Measurements from ENCODE around the gene EYA3.

The EYA3 gene

DNA sequence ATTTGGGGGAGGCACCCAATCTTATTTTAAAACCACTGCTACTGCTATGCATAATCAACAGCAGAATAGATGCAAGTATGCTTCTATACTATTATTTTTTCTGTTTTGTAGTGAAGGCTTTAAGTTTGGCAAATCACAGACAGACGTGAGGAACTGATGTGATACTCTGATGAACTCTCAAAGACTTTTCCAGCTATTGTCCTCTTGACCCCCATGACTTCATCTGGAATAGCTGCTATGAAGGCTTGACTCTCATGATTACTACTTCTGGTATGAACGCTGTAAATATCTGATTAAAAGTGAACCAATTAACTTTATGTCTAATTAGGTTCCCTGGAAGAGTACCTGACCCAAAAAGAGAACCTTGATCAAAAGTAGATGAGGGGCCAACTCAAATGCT is 49.1 kb downstream of the EYA3 start:
- H3F3A ChIP-seq (ENCODE audit: control insufficient read depth, insufficient read depth): peaks cover 2% of the 10 kb centered on the region; the same call in 1 of the 2 replicates

DNA sequence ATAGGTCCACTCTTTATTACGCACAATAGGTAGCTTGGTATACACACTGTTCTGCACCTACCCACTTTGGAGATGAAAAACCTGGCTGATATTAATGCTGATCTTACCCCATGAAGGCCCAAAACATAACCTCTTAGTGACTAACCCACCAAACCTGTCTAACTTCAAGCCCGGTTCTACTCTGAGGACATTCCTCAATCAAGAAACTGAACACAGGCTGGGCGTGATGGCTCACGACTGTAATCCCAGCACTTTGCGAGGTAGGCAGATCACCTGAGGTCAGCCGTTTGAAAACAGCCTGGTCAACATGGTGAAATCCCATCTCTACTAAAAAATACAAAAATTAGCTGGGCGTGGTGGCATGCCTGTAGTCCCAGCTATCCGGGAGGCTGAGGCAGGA is 50.5 kb downstream of the EYA3 start:
- no peaks in the 10 kb centered on the region for H3K4me1 ChIP-seq (ENCODE audit: control insufficient read depth, low read length)
- no peak overlapping the region for H3K27ac ChIP-seq (ENCODE audit: low read depth, low read length)
- no peaks in the 10 kb centered on the region; the same call in 1 of the 2 replicates for H4K20me1 ChIP-seq (ENCODE audit: control insufficient read depth, insufficient read depth, low read depth, low read length)
- no peaks in the 10 kb centered on the region for H3K9me2 ChIP-seq (replicated peaks; ENCODE audit: control insufficient read depth, low read length)
- no peak overlapping the region for H3K4me2 ChIP-seq (ENCODE audit: low read length)
- H3K79me2 ChIP-seq (ENCODE audit: control insufficient read depth, low read length): no peaks in the 10 kb centered on the region
- no peaks in the 10 kb centered on the region for H3K9me3 ChIP-seq (ENCODE audit: control insufficient read depth, insufficient read depth, low read length)
- H3K27me3 ChIP-seq (ENCODE audit: control insufficient read depth, low read length): no peaks in the 10 kb centered on the region
- H3F3A ChIP-seq (ENCODE audit: control insufficient read depth, insufficient read depth): peaks cover 2% of the 10 kb centered on the region; the same call in 1 of the 2 replicates
- TF ChIP-seq, protein P1, sequence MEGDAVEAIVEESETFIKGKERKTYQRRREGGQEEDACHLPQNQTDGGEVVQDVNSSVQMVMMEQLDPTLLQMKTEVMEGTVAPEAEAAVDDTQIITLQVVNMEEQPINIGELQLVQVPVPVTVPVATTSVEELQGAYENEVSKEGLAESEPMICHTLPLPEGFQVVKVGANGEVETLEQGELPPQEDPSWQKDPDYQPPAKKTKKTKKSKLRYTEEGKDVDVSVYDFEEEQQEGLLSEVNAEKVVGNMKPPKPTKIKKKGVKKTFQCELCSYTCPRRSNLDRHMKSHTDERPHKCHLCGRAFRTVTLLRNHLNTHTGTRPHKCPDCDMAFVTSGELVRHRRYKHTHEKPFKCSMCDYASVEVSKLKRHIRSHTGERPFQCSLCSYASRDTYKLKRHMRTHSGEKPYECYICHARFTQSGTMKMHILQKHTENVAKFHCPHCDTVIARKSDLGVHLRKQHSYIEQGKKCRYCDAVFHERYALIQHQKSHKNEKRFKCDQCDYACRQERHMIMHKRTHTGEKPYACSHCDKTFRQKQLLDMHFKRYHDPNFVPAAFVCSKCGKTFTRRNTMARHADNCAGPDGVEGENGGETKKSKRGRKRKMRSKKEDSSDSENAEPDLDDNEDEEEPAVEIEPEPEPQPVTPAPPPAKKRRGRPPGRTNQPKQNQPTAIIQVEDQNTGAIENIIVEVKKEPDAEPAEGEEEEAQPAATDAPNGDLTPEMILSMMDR (IDR thresholded peaks at IDR 0.05; ENCODE audit: low read depth, low read length, poor library complexity, severe bottlenecking): no peak
- no peak for TF ChIP-seq EZH2phosphoT487 (IDR thresholded peaks at IDR 0.05; ENCODE audit: borderline replicate concordance, low read length)
- H3K4me3 ChIP-seq (ENCODE audit: low read length): no peak overlapping the region
- H3K36me3 ChIP-seq (ENCODE audit: control insufficient read depth, low read length): peaks cover 69% of the 10 kb centered on the region

More for the DNA sequence above, 49.1 kb downstream of the EYA3 start:
- Histone ChIP-seq H3K79me2 (ENCODE audit: control insufficient read depth, low read length) (peaks cover 3% of the 10 kb centered on the region; the same call in 1 of the 2 replicates), H3K36me3 (ENCODE audit: control insufficient read depth, low read length) (peaks cover 78% of the 10 kb centered on the region), H3K4me1 (ENCODE audit: control insufficient read depth, low read length) (no peaks in the 10 kb centered on the region), H3K4me2 (ENCODE audit: low read length) (no peak overlapping the region), H3K27me3 (ENCODE audit: control insufficient read depth, low read length) (no peaks in the 10 kb centered on the region), H3K4me3 (ENCODE audit: low read length) (no peak overlapping the region), H3K27ac (ENCODE audit: low read depth, low read length) (no peak overlapping the region), H3K9me2 (replicated peaks; ENCODE audit: control insufficient read depth, low read length) (no peaks in the 10 kb centered on the region), H4K20me1 (ENCODE audit: control insufficient read depth, insufficient read depth, low read depth, low read length) (no peaks in the 10 kb centered on the region; the same call in 1 of the 2 replicates), H3K9me3 (ENCODE audit: control insufficient read depth, insufficient read depth, low read length) (no peaks in the 10 kb centered on the region)
- TF ChIP-seq EZH2phosphoT487 (IDR thresholded peaks at IDR 0.05; ENCODE audit: borderline replicate concordance, low read length): no peak
- TF ChIP-seq, protein P1 (IDR thresholded peaks at IDR 0.05; ENCODE audit: low read depth, low read length, poor library complexity, severe bottlenecking): no peak

DNA sequence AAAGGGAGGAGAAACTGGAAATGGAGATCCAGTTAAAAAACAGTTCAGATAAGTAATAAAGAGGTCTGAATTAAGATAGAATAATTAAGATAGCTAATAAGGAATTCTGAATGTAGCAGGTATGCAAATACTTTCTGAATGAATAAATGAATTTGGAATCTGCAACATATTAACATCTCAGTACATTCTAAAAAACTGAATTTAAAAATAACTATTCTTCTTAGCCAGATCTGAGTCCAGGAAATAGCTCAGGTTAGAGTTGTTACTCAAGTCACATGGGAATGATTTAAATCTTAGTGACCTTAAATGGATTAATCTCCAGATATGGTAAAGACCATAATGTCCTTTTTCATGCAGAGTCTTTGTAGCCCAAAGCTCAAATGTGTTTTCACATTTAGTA is 51.2 kb downstream of the EYA3 start:
- no peak overlapping the region for H3K4me3 ChIP-seq (ENCODE audit: low read length)
- H3K79me2 ChIP-seq (ENCODE audit: control insufficient read depth, low read length): no peaks in the 10 kb centered on the region
- no peaks in the 10 kb centered on the region for H3K4me1 ChIP-seq (ENCODE audit: control insufficient read depth, low read length)
- H3K9me3 ChIP-seq (ENCODE audit: control insufficient read depth, insufficient read depth, low read length): no peaks in the 10 kb centered on the region
- no peak for TF ChIP-seq EZH2phosphoT487 (IDR thresholded peaks at IDR 0.05; ENCODE audit: borderline replicate concordance, low read length)
- TF ChIP-seq, protein P1 (IDR thresholded peaks at IDR 0.05; ENCODE audit: low read depth, low read length, poor library complexity, severe bottlenecking): no peak
- H3K27me3 ChIP-seq (ENCODE audit: control insufficient read depth, low read length): no peaks in the 10 kb centered on the region
- H4K20me1 ChIP-seq (ENCODE audit: control insufficient read depth, insufficient read depth, low read depth, low read length): no peaks in the 10 kb centered on the region; the same call in 1 of the 2 replicates
- H3K36me3 ChIP-seq (ENCODE audit: control insufficient read depth, low read length): peaks cover 69% of the 10 kb centered on the region
- peaks cover 2% of the 10 kb centered on the region; the same call in 1 of the 2 replicates for H3F3A ChIP-seq (ENCODE audit: control insufficient read depth, insufficient read depth)
- H3K4me2 ChIP-seq (ENCODE audit: low read length): no peak overlapping the region
- no peaks in the 10 kb centered on the region for H3K9me2 ChIP-seq (replicated peaks; ENCODE audit: control insufficient read depth, low read length)
- H3K27ac ChIP-seq (ENCODE audit: low read depth, low read length): no peak overlapping the region

Data from DOHH2 (cell line).